Ovary (tissue), 3 donors: ENCODE measurements around the gene RPS6KA4.

Experiments used
- CTCF ChIP-seq, 3 donors: fragments of 450-650 bp in 2 of 3; fragments of 200-600 bp in 1 of 3; IDR thresholded peaks; one replicate each; pipeline versions ENCODE4 v1.5.1 to v1.8.0; 2016 to 2022; ENCODE audit warnings: antibody characterized with exemption in 3 of 3, mild to moderate bottlenecking in 1 of 3
- EP300 ChIP-seq: sonication (generic); formaldehyde crosslinking; IDR thresholded peaks from one replicate; pipeline ENCODE4 v1.6.1; 2017; ENCODE audit warnings: antibody characterized with exemption
- POLR2A ChIP-seq: fragments of 450-650 bp; IDR thresholded peaks from one replicate; pipeline ENCODE4 v1.6.1; 2017; ENCODE audit warnings: antibody characterized with exemption, mild to moderate bottlenecking, moderate library complexity
- donor health status: DM: no; HTN: no; CAD: no.

- TF ChIP-seq CTCF (IDR thresholded peaks at IDR 0.05) (no peak), EP300 (no peak), POLR2A (no peak)
These were observed 21.1 kb downstream of the RPS6KA4 start for GRCh38 chr11:64379817-64380709.
